GM12878 (cell line): ENCODE results near the gene SNX2. TPM values are rescaled to one million over a fixed set of nuclear protein-coding genes. Genes with fewer than 3 reads are reported as not detected.

Experiments used
- ATAC-seq: fragments of 200-7000 bp; cut with Tn5 transposase; 3 replicates; pipeline ENCODE4 v1.9.1; 2020; ENCODE audit warnings: mild to moderate bottlenecking, moderate library complexity
- BruUV-seq: library from RNA; stranded (reverse); fragments of 400-500 nt; replicated peaks from 2 replicates; lab custom pipeline; 2021; lab: Mats Ljungman, UMichigan
- CTCF ChIA-PET: fragments of 300-600 bp; sonication (Branson Sonifier 250); formaldehyde crosslinking; extraction: SDS; loops from one replicate; lab custom pipeline; 2021; ENCODE audit warnings: inconsistent platforms; lab: Yijun Ruan, JAX
- POLR2A ChIA-PET: fragments of 350-600 bp; formaldehyde crosslinking; extraction: SDS; loops from one replicate; lab custom pipeline; 2021; ENCODE audit warnings: inconsistent platforms; lab: Charles Lee
- RAD21 ChIA-PET: fragments of 300-600 bp; sonication (Branson Sonifier 250); formaldehyde crosslinking; loops from one replicate; lab custom pipeline; 2023; ENCODE audit warnings: antibody characterized with exemption; ENCODE audit not compliant: unreplicated experiment; lab: Charles Lee
- SMC1A ChIA-PET: fragments of 300-600 bp; sonication (Branson Sonifier 250); formaldehyde crosslinking; loops from one replicate; lab custom pipeline; 2023; ENCODE audit not compliant: unreplicated experiment, uncharacterized antibody; lab: Charles Lee
- DNase-seq: peaks from one replicate; pipeline ENCODE4 v3.0.0-alpha.2; 2011; ENCODE audit warnings: low read depth, low spot score
- FAIRE-seq: peaks from 3 replicates; lab custom pipeline; 2011; peaks lifted over from hg19 to GRCh38; lab: Jason Lieb, UNC
- H2AFZ ChIP-seq: 2 replicates; pipeline ENCODE4 v1.6.0; 2011; ENCODE audit warnings: low read depth, low read length, control low read depth; ENCODE audit not compliant: control insufficient read depth
- H3K27ac ChIP-seq: 2 replicates; pipeline ENCODE4 v1.5.1; 2011; ENCODE audit warnings: control low read depth; ENCODE audit not compliant: control insufficient read depth, insufficient read depth
- H3K27me3 ChIP-seq, 2 experiments: replicated peaks in 1 of 2; 2 replicates each; pipeline versions ENCODE4 v1.6.0 to v1.6.1; 2011; ENCODE audit warnings: low read length in 1 of 2; ENCODE audit not compliant: control insufficient read depth in 2 of 2, insufficient read depth in 2 of 2
- H3K36me3 ChIP-seq, 2 experiments: 2 replicates each; pipeline ENCODE4 v1.5.1; 2011; ENCODE audit warnings: low read length in 1 of 2; ENCODE audit not compliant: control insufficient read depth in 2 of 2, insufficient read depth in 2 of 2
- H3K4me1 ChIP-seq: 2 replicates; pipeline ENCODE4 v1.6.1; 2011; ENCODE audit warnings: mild to moderate bottlenecking, low read length, moderate library complexity, mixed read lengths; ENCODE audit not compliant: control insufficient read depth, insufficient read depth
- H3K4me2 ChIP-seq: 2 replicates; pipeline ENCODE4 v1.6.0; 2011; ENCODE audit warnings: control low read depth; ENCODE audit not compliant: control insufficient read depth, insufficient read depth
- H3K4me3 ChIP-seq: fragments of 200-600 bp; sonication (generic); 2 replicates; pipeline ENCODE4 v1.5.1; 2016
- H3K79me2 ChIP-seq: 2 replicates; pipeline ENCODE4 v1.6.0; 2011; ENCODE audit warnings: low read length; ENCODE audit not compliant: control insufficient read depth, insufficient read depth
- H3K9ac ChIP-seq: 2 replicates; pipeline ENCODE4 v1.8.0; 2011; ENCODE audit warnings: low read length, control low read depth, mixed read lengths; ENCODE audit not compliant: control insufficient read depth, insufficient read depth
- H3K9me3 ChIP-seq: replicated peaks from 3 replicates; pipeline ENCODE4 v1.5.1; 2011; ENCODE audit warnings: mild to moderate bottlenecking, low read length; ENCODE audit not compliant: control insufficient read depth, insufficient read depth
- H4K20me1 ChIP-seq: 2 replicates; pipeline ENCODE4 v1.6.0; 2011; ENCODE audit not compliant: control insufficient read depth, insufficient read depth
- ATF2 ChIP-seq: IDR thresholded peaks from 2 replicates; pipeline ENCODE4 v1.6.1; 2012; ENCODE audit warnings: low read length, inconsistent platforms
- BRCA1 ChIP-seq: IDR thresholded peaks from 2 replicates; pipeline ENCODE4 v1.6.1; 2011; ENCODE audit warnings: low read depth, low read length, improper control_type of control experiment
- CBX5 ChIP-seq: sonication (generic); IDR thresholded peaks from 2 replicates; pipeline ENCODE4 v1.6.1; 2016; ENCODE audit warnings: low read depth, moderate library complexity, mild to moderate bottlenecking, inconsistent platforms
- EGR1 ChIP-seq, 2 experiments: IDR thresholded peaks; 1 replicate in 1 of 2; 2 replicates in 1 of 2; pipeline ENCODE4 v1.6.1; 2011 to 2012; ENCODE audit warnings: low read depth in 2 of 2, low read length in 2 of 2, borderline replicate concordance in 1 of 2, mild to moderate bottlenecking in 1 of 2, moderate library complexity in 1 of 2
- MYC ChIP-seq: IDR thresholded peaks from 2 replicates; pipeline ENCODE4 v1.6.1; 2011; ENCODE audit warnings: mild to moderate bottlenecking, low read length, moderate library complexity, inconsistent platforms; ENCODE audit not compliant: insufficient read depth, insufficient replicate concordance, insufficient read length, severe bottlenecking
- RUNX3 ChIP-seq: IDR thresholded peaks from 2 replicates; pipeline ENCODE4 v1.6.1; 2012; ENCODE audit warnings: low read length, inconsistent platforms
- SIX5 ChIP-seq: IDR thresholded peaks from 2 replicates; pipeline ENCODE4 v1.6.1; 2011; ENCODE audit warnings: mild to moderate bottlenecking, low read depth, low read length, moderate library complexity; ENCODE audit not compliant: severe bottlenecking
- SMC3 ChIP-seq: IDR thresholded peaks from 2 replicates; pipeline ENCODE4 v1.6.1; 2011; ENCODE audit warnings: low read length, improper control_type of control experiment, borderline replicate concordance
- SPI1 ChIP-seq: IDR thresholded peaks from 2 replicates; pipeline ENCODE4 v1.6.1; 2011; ENCODE audit warnings: low read depth, mild to moderate bottlenecking, low read length, moderate library complexity, borderline replicate concordance; ENCODE audit not compliant: insufficient read depth
- STAT3 ChIP-seq: IDR thresholded peaks from 2 replicates; pipeline ENCODE4 v1.6.1; 2011; ENCODE audit warnings: low read depth, low read length, improper control_type of control experiment
- SUPT20H ChIP-seq: IDR thresholded peaks from 2 replicates; pipeline ENCODE4 v1.6.1; 2011; ENCODE audit warnings: low read depth, mild to moderate bottlenecking, low read length, moderate library complexity, borderline replicate concordance; ENCODE audit not compliant: control insufficient read depth
- TAF1 ChIP-seq: IDR thresholded peaks from 2 replicates; pipeline ENCODE4 v1.6.1; 2011; ENCODE audit warnings: mild to moderate bottlenecking, low read depth, low read length, borderline replicate concordance
- TCF3 ChIP-seq: IDR thresholded peaks from 2 replicates; pipeline ENCODE4 v1.6.1; 2012; ENCODE audit warnings: low read depth, mild to moderate bottlenecking, low read length, borderline replicate concordance; ENCODE audit not compliant: insufficient read depth
- TCF7 ChIP-seq: IDR thresholded peaks from 2 replicates; pipeline ENCODE4 v1.6.1; 2014; ENCODE audit warnings: antibody characterized with exemption, borderline replicate concordance
- ZNF384 ChIP-seq: IDR thresholded peaks from 2 replicates; pipeline ENCODE4 v1.6.1; 2012; ENCODE audit warnings: low read depth, mild to moderate bottlenecking, low read length, improper control_type of control experiment, borderline replicate concordance
- WGBS: methylation state at CpG from one replicate; pipeline ENCODE4 v1.1.6; 2016; ENCODE audit warnings: low lambda C conversion rate; ENCODE audit not compliant: insufficient replicate concordance, insufficient coverage; ENCODE audit errors: missing lambda C conversion rate; 5-methylcytosine and 5-hydroxymethylcytosine counted together
- in situ Hi-C: fragments of 300-500 bp; cut with MboI; formaldehyde crosslinking; loops from 9 replicates; pipeline ENCODE4 v1.14.3; 2018; ENCODE audit warnings: mixed read lengths
- intact Hi-C: fragments of 100-400 bp; cut with micrococcal nuclease; formaldehyde crosslinking; loops from one replicate; pipeline ENCODE4 v1.14.2; 2022; ENCODE audit not compliant: unreplicated experiment
- polyA plus RNA-seq, 11 experiments: library from polyadenylated mRNA; depleted of rRNA in 4 of 11; unstranded in 6 of 11; stranded (reverse) in 5 of 11; fragments of >200 nt; fragmentation: Nextera tagmentation in 4 of 11; fragmentation: Illumina TruSeq in 1 of 11; extraction: Ambion mirVana in 4 of 11; extraction: Trizol in 1 of 11; gene quantifications; 1 replicate in 1 of 11; 2 replicates in 10 of 11; pipeline versions ENCODE4 v1.2.1 to v1.2.3, GENCODE V29; 2011 to 2016; ENCODE audit warnings: inconsistent platforms in 2 of 11, missing spikeins in 2 of 11, low read depth in 1 of 11
- total RNA-seq, 4 experiments: library from RNA; depleted of rRNA in 3 of 4; stranded (reverse); fragments of >200 nt in 3 of 4; fragmentation: Illumina TruSeq in 1 of 4; extraction: Trizol in 1 of 4; gene quantifications; 2 replicates each; pipeline versions ENCODE4 v1.2.1 to v1.2.3, GENCODE V29; 2013 to 2021

Gene SNX2
- total and polyA plus RNA-seq, 10 of the 15 experiments (the other 5 are each of a cell fraction or from before 2014, with no cell fraction given), result 46.3 to 84.3 (median 63.0) TPM

- no peak for ATAC-seq
- H3K36me3 ChIP-seq, result no peaks in the 10 kb centered on the region
- no peak overlapping the region for H3K9ac ChIP-seq
- H3K4me2 ChIP-seq, result no peak overlapping the region
- POLR2A ChIA-PET, result interaction anchor here (0.7 kb wide), 1 partner anchor 51 kb away, joined by 5 read pairs; no protein-coding TSS in a partner anchor
- no peaks in the 10 kb centered on the region for H3K4me1 ChIP-seq
- no peak for TF ChIP-seq MYC
- TF ChIP-seq, all 136 proteins: peak for 0
- Histone ChIP-seq H3K9me3 (no peaks in the 10 kb centered on the region), H3K27ac (no peak overlapping the region), H3K27me3 (no peaks in the 10 kb centered on the region), H3K4me3 (no peak overlapping the region), H2AFZ (no peak overlapping the region), H4K20me1 (no peaks in the 10 kb centered on the region), H3K79me2 (no peaks in the 10 kb centered on the region)
- in situ Hi-C loops (no loop called here), intact Hi-C loops (no loop called here)
- ChIA-PET SMC1A (no interaction called here), RAD21 (no interaction called here), CTCF (no interaction called here)
- FAIRE-seq, result no peak
- BruUV-seq, result no TSS peak
- no peak for DNase-seq
Measured at GRCh38 chr5:122766130-122766529, 8.8 kb upstream of the SNX2 start.

- 75% methylated on average over 3 of the region's 3 CpGs for WGBS
- Histone ChIP-seq H2AFZ (no peak overlapping the region), H3K9ac (no peak overlapping the region), H4K20me1 (no peaks in the 10 kb centered on the region), H3K9me3 (no peaks in the 10 kb centered on the region), H3K79me2 (peaks cover 5% of the 10 kb centered on the region), H3K4me2 (no peak overlapping the region), H3K27ac (no peak overlapping the region), H3K36me3 (no peaks in the 10 kb centered on the region), H3K4me1 (no peaks in the 10 kb centered on the region), H3K27me3 (no peaks in the 10 kb centered on the region), H3K4me3 (no peak overlapping the region)
- in situ Hi-C loops, result no loop called here
- ATAC-seq (no peak), DNase-seq (no peak), FAIRE-seq (no peak)
- CTCF ChIA-PET, result no interaction called here
- SMC1A ChIA-PET, result no interaction called here
- BruUV-seq, result no TSS peak
- intact Hi-C loops, result no loop called here
- POLR2A ChIA-PET, result no interaction called here
- RAD21 ChIA-PET, result interaction anchor here (1.0 kb wide), 1 partner anchor 70 kb away, joined by 4 read pairs; no protein-coding TSS in a partner anchor
- TF ChIP-seq SMC3, result no peak
- no peak for TF ChIP-seq TAF1
- no peak for TF ChIP-seq ZNF384
- no peak for TF ChIP-seq SUPT20H
- no peak for TF ChIP-seq BRCA1
- no peak for TF ChIP-seq ATF2
- no peak for TF ChIP-seq TCF7
- no peak for TF ChIP-seq SPI1
- TF ChIP-seq SIX5, result no peak
- TF ChIP-seq STAT3, result no peak
- no peak for TF ChIP-seq CBX5
- TF ChIP-seq TCF3, result no peak
- no peak for TF ChIP-seq EGR1 (IDR thresholded peaks at IDR 0.05; ENCODE audit: borderline replicate concordance in 1 of 2, low read depth in 2 of 2, low read length in 2 of 2)
- TF ChIP-seq RUNX3, result no peak
Measured at GRCh38 chr5:122770477-122770876, 4.4 kb upstream of the SNX2 start.
